NCI-H128 (cell line): ENCODE data around the gene MPG.
A peak's percentile ranks its signal among the peaks of the same experiment; 100 is the strongest.
"Not testable (repeated sequence)": the region's sequence is repeated elsewhere in the genome, so short reads cannot be mapped to it uniquely, and the experiment has no call there.

Experiments used
- DNase-seq: peaks from one replicate; lab custom pipeline; 2025; ENCODE audit not compliant: unreplicated experiment; lab: John Stamatoyannopoulos, UW

The MPG gene, protein sequence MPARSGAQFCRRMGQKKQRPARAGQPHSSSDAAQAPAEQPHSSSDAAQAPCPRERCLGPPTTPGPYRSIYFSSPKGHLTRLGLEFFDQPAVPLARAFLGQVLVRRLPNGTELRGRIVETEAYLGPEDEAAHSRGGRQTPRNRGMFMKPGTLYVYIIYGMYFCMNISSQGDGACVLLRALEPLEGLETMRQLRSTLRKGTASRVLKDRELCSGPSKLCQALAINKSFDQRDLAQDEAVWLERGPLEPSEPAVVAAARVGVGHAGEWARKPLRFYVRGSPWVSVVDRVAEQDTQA

GRCh38 chr16:77807-78443 is at the start of gene MPG:
TSS of gene MPG (plus strand) at chr16:78225. CDS start at chr16:78310, 85 bp downstream.
- DNase-seq = peak; percentile 33

- DNase-seq = not testable (repeated sequence)
These were observed 47.4 kb upstream of the MPG start for GRCh38 chr16:30627-31026.

GRCh38 chr16:33154-33876 is 44.7 kb upstream of the MPG start:
- DNase-seq = not testable (repeated sequence)

- no peak for DNase-seq
These were observed 44.0 kb upstream of the MPG start for GRCh38 chr16:33877-34647.

GRCh38 chr16:34648-34987 is 43.4 kb upstream of the MPG start:
- DNase-seq = no peak

GRCh38 chr16:35011-35677 is 42.9 kb upstream of the MPG start:
- DNase-seq = no peak

DNA sequence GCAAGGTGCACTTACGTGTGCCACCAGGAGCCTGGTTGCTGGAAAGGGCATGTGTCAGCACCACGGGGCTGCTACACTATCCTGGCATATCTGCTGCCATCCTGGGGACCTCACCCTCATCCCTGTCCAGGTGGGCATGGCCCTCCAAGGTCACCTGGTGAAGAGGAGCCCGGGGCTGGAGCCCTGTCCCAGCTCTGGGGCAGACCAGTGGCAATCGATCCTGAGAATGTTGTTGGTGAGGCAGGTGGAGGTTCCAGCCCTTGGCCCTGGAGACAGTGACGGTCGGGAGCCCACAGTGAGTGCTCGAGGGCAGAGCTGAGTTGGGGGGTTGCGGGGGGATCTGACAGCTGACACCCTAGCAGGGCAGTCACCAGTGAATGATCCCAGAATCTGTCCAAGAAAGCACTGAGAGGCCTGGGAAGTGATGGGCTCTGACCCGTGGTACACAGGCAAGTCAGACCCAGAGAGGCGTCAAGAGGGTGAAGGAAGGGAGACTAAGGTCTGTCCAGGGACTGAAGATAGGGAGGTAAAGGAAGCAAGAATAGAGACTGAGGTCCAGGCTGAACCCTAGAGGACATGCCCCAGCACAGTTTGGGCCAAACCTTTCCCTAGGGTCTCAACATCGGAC is 42.2 kb upstream of the MPG start:
- no peak for DNase-seq

- no peak for DNase-seq
These were observed 41.6 kb upstream of the MPG start for GRCh38 chr16:36336-36984.

DNA sequence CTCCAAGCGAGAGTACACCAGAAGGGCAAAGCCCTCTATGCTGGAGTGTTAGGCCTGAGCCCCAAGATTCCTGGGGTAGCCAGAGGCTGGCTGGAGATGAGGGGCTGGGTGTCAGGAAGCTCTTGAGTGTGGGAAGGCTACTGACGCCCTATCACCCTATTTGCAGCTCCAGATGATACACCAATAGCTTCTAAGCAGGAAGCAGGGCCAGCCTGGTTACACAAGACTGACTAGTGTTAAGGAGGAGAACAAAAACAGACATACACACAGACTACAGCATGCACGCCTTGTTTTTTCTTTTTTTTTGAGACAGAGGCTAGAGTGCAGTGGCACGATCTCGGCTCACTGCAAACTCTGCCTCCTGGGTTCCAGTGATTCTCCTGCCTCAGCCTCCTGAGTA is 40.5 kb upstream of the MPG start:
- no peak for DNase-seq

DNA sequence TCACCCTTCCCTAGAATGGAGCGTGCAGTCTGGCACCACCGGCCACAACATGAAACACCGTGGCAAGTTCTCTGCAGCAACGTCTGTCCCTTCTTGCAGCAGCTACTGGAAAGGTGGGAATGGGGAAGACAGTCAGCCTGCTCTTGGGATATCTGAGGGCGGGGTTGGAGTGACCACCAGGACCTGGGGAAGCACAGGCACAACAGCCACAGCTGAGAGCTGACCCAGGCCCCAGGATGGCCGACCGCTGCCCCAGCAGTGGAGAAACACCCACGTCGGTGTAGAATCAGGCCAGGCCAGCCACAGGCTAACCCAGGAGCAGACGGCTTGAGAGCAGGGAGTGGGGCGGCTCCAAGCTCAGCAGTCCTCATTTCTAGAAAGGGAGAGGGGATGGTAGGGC is 39.8 kb upstream of the MPG start:
- not testable (repeated sequence) for DNase-seq

DNA sequence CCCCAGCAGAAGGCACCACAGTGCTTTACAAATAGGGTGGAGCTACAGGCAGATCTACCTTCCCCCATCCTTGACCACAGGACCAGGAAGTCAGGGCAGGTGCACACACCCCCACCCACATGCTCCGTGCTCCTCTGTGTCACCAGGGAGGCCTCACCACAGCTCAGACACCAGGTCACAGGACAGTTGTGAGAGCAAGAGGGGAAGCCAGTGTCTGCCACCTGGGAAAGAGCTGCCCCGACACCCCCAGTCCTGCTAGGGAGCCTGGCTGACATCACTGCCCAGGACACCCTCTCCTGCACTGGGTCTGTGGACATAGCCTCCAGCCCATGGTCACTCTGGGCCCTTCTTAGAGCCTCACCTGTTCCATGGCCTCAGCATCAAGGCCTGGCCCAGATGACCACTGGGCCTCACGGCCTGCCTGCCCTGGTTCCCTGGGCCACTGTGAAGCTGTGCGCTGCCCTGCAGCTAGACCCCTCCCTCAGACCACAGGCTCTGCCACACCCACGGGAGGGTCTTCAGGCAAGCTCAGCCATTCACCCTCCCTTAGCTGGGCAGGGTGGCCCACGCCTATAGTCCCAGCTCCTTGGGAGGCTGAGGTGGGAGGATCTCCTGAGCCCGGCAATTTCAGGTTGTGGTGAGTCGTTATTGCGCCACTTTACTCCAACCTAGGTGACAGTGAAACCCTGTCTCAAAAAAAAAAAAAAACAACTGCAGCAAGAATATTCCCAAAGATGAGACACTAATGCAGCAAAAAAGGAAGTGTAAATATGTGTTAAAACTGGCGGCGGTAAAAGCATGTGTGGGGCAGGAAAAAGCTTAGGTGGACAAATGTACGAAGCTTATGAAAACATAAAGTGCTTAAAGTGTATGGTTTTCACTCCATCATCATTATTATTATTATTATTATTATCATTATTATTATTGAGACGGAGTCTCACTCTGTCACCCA is 38.8 kb upstream of the MPG start:
- DNase-seq = no peak

DNA sequence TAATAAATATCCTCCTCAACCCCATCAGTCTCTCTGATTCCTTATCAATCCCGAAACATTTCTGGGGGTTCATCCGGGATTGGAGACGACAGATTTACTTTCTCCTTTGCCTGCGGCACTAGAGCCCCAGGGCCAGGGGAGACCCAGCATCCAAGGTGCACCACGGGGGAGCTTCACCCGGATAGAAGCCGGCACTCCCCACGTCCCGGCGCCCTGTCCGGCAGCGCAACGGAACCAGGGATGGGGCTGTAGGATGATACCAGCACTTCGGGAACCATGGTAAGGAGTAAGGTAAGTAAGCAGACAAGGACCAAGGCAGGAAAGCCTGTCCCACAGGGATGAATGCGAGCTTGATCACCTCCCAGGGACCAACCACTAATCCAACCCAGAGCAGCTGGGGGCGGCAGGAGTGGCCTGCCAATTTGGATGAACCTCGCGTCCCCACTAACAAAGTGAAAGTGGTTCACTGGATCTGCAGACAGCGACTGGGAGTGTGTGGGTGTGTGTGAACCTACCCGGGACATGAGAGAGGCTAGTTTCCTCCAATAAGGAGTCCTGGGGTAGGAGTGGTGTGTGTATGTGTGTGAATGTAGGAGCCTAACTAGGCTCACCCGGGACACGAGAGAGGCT is 36.5 kb upstream of the MPG start:
- no peak for DNase-seq

- no peak for DNase-seq
These were observed 36.0 kb upstream of the MPG start for GRCh38 chr16:42069-42457.

DNA sequence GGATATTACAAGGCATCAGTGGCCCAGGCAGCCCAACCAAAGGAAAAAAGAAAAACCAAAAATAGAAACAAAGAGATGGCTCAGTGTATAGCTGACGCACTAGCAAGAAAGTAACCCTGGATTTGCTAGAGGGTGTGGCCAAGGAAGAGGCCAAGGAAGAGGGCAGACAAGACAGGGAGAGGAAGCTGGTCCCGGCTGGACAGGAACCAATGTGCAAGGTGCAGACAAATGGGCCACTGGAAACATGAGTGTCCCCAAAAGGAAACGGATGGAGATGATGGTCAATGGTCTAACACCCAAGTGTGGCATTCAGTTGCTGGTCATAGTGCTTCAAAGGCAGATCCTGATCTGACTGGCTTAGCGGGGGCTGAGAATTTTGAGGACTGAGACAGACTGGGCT is 35.3 kb upstream of the MPG start:
- DNase-seq = no peak

DNA sequence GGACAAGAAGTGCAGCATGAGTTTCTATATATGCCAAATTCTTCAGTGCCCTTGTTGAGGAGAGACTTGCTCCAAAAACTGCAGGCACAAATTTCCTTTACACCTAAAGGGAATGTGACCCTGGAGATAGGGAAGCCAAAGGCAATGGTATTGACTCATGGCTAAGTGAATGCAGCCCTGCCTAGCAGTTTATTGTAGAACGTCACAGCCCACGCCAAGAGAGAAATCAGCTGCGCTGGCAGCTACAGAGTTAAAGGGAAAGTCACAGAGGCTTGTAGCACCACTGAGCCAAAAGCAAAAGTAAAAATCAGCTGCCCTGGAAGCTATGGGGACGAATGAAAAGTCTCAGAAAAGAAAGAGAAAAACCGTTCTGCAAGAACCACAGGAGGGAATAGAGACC is 34.7 kb upstream of the MPG start:
- DNase-seq = no peak

GRCh38 chr16:44655-45054 is 33.4 kb upstream of the MPG start:
- DNase-seq = no peak

DNA sequence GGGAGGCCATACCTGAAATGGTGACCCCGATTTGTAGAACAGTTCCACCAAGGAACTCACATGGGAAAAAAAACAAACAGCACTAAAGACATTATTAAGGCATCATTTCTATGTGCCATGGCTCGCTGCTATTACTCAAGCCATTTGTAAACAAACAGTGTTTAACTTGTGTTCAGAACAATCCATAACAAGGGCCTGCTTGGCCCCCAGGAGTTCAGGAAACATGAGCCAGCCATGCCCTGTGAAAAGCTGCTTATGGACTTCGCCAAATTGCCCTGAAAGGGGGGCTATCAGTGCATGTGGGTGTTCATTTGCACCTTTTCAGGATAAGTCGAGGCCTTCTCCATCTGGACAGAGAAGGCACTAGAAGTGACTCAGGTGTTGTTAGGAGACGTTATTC is 32.6 kb upstream of the MPG start:
- no peak for DNase-seq

DNA sequence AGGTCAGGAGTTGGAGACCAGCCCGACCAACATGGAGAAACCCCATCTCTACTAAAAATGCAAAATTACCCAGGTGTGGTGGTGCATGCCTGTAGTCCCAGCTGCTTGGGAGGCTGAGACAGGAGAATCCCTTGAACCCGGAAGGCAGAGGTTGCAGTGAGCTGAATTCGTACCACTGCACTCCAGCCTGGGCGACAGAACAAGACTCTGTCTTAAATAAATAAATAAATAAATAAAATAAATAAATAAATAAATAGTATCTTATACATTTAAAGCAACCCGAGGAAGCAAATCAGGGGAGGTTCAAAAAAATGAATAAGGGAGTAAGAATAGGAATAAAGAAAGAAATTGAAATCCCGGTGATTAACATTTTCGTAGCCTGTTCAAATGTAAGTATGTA is 31.5 kb upstream of the MPG start:
- not testable (repeated sequence) for DNase-seq

DNA sequence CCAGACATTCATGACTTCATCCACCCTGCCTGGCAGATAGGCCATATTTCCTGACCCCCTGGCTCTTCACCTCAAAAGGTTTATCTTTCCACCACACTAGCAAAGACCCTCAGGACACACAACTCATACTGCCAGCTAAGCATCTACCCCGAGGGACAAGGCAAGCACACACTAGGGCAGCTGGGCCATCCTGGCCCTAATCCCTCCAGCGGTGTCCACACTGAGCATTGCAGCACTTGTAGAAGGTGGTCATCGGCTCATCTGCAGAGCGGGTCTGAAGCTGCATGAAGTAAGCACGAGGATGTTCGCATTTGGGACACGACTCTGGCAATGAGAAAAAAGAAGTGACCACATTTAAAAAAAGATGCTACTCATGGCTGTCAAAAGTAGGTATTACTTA is 30.8 kb upstream of the MPG start:
- no peak for DNase-seq
